ENCODE data around the gene SDSL. TPM values are rescaled to one million over a fixed set of nuclear protein-coding genes. Genes with fewer than 3 reads are reported as not detected.

The SDSL gene
- total RNA-seq, 1 donor from 2014 or later = 2.8 TPM

DNA sequence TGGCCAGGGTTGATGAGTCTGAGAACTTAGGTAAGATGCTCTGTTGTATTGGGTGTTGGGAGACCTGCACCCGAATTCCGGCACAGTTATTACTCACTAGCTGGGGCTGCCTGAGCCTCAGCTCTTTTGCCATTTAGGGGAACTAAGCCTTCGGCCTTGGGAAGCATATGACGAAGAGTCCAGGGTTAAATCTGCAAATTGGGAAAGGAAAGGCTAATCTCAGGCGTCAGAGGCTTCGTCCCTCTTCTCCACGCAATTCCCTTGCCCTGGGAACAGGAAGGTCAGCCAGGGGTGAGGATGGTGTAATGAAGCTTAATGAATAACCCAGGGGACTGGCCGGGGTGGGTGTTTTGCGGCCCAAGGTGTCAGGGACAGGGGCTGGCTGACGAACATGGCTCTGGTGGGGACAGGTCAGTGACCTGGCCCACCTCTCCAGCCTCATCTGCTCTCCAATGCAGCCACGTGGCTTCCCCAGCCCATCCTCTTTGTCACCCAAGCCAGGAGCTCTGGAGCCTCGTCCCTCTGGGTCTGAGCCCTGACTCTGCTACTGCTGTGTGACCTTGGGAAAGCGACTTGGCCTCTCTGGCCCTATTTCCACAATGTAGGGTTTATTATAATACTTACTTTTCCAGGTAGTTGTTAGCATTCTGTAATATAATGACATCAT, 3.8 kb upstream of the SDSL start:
- no peak for DNase-seq (ENCODE audit: low read depth)

DNA sequence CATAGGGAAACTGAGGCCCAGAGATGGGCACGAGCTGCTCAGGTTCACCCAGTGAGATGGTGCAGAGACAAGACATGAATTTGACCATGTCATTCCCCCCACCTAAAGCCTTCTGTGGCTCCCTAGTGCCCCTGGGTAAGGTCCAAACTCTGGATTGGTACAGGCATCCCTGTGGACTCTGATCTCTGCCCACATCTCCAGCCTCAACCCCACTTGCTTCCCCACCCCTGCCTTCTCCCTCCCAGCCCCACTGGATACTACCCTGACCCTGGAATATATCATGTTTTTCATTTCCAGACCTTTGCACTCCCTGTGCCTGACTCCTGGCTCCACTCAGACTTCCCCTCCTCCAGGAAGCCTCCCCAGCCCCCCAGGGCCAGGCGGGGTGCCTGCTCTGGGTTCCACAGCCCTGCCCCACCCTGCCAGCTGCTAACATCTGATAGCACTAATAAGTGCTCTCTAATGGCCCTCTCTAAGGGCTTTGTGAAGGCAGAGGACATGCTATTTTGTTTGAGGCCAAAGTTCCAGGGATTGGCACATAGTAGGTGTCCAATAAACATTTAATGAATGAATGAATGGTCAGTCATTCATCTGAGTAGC, 1.1 kb upstream of the SDSL start:
- no peak for DNase-seq (ENCODE audit: low read depth)

DNA sequence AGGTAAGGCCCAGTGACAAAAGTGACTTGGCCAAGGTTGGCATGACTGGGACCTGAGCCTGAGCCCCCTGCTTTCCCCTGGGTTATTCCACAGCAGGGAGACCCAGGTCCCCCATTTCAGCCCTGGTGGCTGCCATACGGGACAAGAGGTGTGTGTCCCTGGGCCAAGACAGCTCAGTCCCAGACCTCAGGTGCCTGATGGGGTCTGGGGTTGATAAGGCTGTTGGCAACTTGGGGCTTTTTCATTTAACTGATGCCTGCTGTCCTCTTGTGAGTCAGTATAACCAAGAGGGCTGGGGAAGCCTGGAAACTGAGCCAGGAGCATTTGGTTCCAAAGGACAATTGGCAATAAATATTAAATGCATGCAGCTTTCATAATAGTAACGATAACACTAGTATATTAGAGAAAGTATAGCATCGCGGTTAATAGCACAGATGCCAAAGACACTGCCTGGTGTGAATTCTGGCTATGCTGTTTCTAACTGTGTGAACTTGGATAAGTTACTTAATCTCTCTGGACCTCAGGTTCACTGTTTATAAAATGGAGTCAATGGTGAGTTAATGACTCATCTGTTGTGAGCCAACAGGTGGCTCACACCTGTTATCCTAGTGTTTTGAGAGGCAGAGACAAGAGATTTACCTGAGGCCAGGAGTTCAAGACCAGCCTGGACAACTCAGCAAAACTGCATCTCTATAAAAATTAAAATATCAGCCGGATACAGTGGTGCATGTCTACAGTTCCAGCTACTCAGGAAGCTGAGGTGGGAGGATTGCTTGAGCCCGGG, 898 bp downstream of the SDSL start:
- DNase-seq (ENCODE audit: low read depth) = no peak

DNA sequence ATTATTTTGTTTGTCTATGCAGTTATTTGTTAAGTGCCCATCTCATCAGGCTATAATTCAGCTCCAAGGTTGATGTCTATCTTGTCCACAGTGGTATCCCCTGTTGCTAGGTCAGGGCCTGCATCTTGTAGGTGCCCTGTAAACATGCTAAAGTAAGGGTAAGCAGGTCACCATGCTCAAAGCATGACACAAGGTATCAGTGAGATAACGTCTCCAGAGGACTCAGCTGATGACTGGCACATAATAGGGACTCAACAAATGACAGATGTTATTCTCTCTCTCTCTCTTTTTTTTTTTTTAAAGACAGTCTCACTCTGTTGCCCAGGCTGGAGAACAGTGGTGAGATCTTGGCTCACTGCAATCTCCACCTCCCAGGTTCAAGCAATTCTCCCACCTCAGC, 2.3 kb downstream of the SDSL start:
- DNase-seq (ENCODE audit: low read depth) = no peak

DNA sequence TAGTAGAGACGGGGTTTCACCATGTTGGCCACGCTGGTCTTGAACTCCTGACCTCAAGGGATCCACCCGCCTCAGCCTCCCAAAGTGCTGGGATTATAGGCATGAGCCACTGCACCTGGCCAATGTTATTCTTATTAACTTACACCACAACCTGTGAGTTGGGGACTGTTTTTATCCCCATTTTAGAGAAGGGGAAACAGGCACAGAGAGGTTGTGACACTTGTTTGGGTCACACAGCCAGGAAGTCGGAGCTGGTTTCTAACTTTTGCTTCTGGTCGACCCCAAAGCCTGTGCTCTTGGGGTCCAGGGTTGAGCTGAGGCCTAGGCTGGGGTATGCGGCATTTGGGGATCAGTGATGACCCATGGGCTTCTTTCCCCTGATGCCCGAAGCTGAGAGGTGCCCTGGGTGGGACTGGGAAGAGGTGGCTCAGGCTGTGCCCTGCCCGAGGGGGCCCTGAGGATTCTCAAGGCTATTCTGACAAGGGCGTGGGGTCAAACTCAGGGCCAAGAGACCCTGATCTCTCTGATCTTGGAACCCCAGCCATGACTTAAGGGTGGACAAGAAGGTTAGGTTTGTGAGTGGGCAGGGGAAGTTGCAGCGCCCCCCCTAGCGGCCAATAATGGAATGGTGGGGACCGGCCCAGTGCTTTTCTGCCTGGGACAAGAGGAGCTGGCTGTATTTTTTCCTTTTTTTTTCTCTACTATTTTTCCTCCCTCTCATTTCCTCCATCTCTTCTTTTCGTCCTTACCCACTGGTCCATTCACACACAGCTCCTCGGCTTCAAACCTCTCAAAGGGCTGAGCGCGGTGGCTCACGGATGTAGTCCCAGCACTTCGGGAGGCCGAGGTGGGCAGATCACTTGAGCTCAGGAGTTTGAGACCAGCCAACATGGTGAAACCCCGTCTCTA, 3.0 kb downstream of the SDSL start:
- DNase-seq (ENCODE audit: low read depth) = peak; percentile 61

DNA sequence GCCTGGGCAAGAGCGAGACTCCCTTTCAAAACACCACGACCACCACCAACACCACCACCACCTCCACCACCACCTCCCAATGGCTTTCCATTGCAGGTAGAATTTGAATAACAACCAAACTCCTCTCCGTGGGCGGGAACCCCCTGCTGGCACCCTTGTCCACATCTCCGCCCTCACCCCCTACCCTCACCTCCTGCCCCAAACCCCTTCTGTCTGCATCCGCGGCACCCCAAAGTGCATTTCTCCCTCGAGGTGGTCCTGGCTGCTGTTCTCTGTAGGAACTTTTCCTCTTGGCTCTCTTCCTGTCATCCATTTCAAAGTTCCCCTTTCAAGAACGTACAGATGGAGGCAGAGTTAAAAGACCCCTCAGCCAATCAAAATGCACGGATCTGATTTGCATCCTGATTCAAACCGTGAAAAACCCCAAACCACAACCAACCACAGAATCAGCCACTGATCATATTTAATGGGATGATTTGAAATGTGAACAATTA, 3.8 kb downstream of the SDSL start:
- DNase-seq (ENCODE audit: low read depth) = no peak

DNA sequence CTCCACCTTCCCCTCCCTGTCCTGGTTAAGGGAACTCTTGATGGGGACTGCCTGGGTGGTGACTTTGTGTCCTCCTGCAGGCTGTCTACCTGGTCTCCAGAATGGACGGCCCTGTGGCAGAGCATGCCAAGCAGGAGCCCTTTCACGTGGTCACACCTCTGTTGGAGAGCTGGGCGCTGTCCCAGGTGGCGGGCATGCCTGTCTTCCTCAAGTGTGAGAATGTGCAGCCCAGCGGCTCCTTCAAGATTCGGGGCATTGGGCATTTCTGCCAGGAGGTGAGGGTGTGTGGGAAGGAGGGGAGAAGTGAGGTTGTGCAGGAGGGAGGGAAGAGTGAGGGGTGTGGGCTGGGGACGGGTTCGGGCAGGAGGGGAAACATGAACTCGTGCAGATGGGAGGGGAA, 5.7 kb downstream of the SDSL start:
- DNase-seq (ENCODE audit: low read depth) = no peak

DNA sequence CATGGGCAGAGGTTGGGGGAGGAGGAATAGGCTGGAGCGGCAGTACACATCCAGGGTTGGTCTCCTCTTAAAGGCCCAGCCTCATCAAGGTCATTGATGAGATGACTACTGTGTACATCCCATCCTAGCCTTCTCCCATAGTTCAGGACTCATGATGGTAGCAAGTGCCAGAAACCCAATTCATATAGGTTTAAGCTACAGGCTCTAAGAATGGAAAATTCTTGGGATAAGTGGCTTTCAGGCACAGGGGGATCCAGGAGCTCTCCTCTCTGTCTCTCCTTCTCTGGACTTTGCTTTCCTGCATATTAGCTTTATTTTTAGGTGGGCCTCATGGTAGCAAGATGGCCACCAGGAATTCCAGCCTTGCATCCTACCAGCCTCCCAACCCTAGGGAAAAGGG, 6.3 kb downstream of the SDSL start:
- DNase-seq (ENCODE audit: low read depth) = no peak

DNA sequence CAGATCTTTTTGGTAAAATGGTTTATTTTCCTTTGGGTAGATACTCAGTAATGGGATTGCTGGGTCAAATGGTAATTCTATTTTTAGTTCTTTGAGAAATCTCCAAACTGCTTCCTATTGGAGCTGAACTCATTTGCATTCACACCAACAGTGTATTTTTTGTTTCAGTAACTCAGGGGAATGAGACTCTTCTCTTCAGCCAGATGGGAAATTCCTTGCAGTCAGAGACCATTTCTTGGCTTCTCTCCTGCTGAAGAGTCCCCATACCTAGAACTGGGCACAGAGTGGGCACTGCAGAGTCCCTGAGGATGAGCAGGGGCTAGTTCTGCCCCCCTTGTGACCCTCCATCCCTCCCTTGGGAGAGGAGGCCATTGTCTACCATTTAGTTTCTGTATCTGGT, 10.8 kb downstream of the SDSL start:
- no peak for DNase-seq (ENCODE audit: low read depth)

DNA sequence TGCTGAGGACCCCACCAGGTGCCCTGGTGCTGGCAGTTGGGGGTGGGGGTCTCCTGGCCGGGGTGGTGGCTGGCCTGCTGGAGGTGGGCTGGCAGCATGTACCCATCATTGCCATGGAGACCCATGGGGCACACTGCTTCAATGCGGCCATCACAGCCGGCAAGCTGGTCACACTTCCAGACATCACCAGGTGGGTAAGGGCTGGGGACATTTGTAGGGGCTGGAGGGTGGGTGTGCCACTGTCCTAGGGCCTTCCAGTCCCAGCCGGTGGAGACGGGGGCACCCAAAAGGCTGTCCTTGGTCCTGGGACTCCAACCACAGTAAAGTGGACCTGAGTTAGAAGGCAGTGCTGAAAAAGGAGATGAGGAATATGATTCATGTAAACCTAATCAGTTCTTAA, 13.2 kb downstream of the SDSL start:
- no peak for DNase-seq (ENCODE audit: low read depth)

DNA sequence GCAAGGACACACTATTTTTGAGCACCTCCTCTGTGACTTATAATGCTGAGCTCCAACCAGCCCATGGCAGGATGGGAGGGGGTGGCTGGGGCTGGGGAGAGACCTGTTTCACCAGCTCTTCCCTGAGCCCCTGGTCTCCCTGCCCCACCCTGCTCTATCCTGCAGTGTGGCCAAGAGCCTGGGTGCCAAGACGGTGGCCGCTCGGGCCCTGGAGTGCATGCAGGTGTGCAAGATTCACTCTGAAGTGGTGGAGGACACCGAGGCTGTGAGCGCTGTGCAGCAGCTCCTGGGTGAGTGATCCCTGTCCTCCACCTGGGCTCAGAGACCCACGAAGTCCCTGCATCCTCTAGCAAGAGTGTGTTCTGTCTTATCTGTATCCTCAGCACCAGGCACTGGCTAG, 14.4 kb downstream of the SDSL start:
- no peak for DNase-seq (ENCODE audit: low read depth)

DNA sequence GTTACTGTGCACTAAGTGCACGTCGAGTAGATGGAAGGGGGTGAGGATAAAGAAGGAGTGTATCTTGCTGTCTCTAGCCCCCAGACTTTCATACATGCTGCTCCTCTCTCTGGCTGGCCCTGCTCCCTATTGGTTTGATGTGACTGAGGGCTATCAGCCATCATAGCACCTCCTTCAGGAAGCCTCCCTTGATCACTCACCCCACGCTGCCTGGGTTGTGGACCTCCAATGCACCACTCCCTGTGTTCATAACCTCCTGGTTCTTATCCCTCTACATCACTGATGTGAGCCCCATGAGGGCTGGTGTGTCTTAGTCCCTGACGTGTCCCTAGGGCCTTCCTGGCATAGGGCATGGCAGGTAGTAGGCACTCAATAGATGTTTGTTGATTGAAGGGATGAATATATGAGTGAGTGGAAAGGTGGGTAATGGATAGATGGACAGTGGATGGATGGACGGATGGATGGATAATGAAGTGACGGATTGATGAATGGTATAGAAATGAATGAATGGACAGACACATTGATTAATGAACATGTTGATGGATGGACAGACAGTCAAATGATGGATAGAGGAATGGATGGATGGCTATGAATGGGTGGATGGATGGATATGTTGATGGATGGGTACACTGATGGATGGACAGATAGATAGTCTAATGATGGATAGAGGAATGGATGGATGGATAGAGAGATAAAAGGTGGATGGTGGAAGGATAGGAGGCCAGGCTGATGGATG, 15.0 kb downstream of the SDSL start:
- no peak for DNase-seq (ENCODE audit: low read depth)

DNA sequence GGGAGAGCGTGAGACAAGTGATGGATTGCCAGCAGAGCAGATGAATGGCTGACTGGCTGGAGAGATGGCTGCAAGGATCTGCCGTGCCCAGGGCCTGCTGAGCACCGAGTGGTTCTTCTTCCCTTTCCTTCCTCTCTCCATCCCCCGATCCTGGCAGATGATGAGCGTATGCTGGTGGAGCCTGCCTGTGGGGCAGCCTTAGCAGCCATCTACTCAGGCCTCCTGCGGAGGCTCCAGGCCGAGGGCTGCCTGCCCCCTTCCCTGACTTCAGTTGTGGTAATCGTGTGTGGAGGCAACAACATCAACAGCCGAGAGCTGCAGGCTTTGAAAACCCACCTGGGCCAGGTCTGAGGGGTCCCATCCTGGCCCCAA, 15.5 kb downstream of the SDSL start:
- no peak for DNase-seq (ENCODE audit: low read depth)

DNA sequence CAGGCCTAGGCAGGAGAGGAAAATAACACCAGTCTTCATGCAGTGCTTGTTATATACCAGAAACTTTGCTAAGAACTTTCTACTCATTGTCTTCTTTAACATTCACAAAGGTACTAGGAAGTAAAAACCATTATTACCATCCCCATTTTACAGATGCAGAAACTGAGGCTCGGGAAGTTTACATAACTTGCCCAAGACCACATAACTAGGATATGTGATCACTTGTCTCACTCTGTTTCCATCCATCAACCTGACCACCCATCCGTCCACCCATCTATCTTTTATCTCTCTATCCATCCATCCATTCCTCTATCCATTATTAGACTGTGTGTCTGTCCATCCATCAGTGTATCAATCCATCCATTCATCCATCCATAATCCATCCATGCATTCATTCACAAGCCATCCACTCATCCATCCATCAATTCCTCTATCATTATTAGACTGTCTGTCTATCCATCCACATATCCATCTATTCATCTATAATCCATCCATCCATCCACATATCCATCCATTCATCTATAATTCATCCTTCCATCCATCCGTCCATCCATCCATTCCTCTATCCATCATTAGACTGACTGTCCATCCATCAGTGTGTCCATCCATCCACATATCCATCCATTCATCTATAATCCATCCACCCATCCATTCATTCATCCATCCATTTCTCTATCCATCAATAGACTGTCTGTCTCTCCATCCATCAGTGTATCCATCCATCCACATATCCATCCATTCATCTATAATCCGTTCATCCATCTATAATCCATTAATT, 16.5 kb downstream of the SDSL start:
- no peak for DNase-seq (ENCODE audit: low read depth)

DNA sequence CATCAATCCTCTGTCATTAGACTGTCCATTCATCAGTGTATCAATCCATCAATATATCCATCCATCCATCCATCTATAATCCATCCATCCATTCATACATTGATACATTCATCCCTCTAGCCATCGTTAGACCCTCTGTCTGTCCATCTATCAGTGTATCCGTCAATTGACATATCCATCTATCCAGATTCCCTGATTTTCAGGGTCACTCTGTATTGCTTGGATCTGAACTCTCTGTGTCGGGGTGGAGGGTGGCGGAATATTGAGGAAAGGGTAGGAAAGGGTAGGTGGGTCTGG, 17.1 kb downstream of the SDSL start:
- DNase-seq (ENCODE audit: low read depth) = no peak

DNA sequence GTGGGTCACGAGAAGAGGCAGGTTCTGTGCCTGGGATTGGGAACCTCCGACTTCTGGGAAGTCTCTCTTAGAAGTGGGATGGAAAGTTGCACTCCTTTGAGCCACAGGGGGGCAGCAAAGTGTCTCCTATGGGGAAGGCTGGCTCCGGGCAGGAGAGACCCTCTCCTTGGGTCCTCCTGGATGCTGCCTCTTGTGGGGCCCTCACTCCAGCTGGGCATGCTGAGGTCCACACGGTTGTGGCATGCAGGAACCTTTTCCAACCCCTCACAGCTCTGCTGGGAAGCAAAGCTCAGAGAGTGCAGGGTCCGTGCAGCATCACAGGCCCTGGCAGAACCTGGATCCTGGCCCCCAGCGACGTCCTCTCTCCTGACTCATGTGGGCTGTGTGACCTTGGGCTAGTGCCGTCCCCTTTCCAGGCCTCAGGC, 17.4 kb downstream of the SDSL start:
- peak; percentile 48 for DNase-seq (ENCODE audit: low read depth)

DNA sequence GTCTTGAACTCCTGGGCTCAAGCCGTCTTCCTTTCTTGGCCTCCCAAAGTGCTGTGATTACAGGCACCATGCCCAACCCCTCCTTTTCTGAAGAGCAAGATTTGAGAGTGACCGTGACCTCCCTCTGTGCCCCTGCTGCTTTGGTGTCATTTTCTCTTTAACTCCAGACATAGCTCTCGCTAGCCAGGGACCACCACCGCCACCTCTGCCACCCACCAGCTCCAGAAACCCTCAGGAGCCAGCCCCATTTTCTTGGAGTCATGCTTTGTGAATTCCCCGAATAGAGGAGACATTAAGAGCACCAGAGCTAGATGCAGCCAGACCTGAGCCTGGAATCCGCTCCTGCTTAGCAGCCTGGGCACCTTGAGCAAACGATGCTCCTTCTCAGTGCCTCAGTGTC, 18.2 kb downstream of the SDSL start:
- no peak for DNase-seq (ENCODE audit: low read depth)

DNA sequence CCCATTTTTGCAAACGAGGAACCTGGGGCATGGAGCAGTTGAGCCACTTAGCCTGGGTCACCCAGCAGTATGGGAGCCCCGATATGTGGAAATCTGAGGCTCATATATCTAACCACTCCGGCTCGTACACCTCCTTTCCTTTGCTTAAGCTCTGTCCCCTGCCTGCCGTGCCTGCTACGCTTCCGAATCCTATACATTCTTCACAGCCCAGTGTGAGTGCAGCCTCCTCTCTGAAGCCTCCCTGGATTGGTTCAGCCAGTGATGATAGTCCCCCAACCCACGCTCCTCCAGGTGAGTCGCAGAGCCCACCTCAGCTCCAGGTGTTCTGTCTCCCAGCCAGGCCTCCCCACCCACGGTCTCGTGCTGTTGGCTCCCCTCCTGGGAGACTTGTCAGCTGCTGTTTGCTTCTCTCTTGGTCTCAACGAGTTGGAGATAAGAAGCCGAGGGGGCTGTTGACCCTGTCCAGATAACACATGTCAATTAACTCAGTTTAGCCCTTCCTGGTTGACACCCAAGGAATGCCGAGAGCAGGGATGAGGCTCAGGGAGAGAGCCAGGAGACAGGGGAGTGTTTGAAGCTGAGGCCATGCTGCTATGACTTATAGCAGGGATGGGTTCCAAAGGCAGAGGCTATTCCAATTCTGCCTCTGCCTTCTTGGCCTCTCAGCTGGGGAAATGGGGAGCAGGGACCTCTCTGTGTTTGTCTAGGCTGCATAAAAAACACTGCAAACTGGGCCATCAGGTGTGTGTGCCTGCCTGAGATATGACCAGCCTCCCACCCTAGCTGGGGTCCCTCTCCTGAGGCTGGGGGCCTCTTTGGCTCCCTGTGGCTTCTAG, 19.0 kb downstream of the SDSL start:
- no peak for DNase-seq (ENCODE audit: low read depth)

DNA sequence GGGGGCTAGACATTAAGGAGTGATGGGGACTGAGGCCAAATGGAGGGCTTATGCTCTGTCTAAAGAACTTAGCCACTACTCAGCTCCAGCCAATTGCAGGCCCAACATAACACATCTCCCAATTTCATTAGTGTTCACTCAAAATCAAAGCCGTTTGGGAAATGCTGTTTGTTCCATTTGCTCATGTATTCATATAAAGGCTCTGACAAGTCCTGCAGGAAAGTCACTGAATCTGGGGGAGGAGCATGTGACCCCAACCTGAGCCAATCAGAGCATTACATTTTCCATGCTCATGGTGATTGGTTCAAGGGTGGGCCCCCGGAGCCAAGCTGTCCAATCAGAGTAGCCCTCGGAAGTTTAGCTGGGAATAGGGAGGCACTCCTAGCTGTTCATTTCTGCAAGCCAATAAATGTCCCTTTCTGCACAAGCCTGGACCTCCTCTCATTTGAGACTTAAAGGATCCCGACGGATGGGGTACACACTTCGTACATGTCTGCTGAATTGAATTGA, 20.9 kb downstream of the SDSL start:
- no peak for DNase-seq (ENCODE audit: low read depth)

Data from myocyte (in vitro differentiated cells).